B cell (primary cell): Measurements from ENCODE around the gene PYGL.

Source experiments
- CTCF ChIP-seq: fragments of 200-600 bp; IDR thresholded peaks from one replicate; pipeline ENCODE4 v1.8.0; 2022; ENCODE audit warnings: antibody characterized with exemption, mild to moderate bottlenecking
- EZH2 ChIP-seq: IDR thresholded peaks from 2 replicates; pipeline ENCODE4 v1.6.1; 2012; ENCODE audit warnings: borderline replicate concordance, low read depth, mild to moderate bottlenecking, moderate library complexity, low read length; ENCODE audit not compliant: insufficient read depth, poor library complexity, severe bottlenecking

GRCh38 chr14:50882932-50883826 is 61.1 kb downstream of the PYGL start:
- TF ChIP-seq CTCF (no peak), EZH2 (no peak)
